HepG2 (cell line): ENCODE measurements around the gene BMP2K. TPM values are rescaled to one million over a fixed set of nuclear protein-coding genes. Genes with fewer than 3 reads are reported as not detected.

Source experiments
- AHDC1 ChIP-seq: sonication (generic); formaldehyde crosslinking; IDR thresholded peaks from 2 replicates; pipeline ENCODE4 v1.5.1; 2020; ENCODE audit warnings: mild to moderate bottlenecking, missing genetic modification reagents, borderline replicate concordance
- BRD4 ChIP-seq: sonication (generic); formaldehyde crosslinking; IDR thresholded peaks from 2 replicates; pipeline ENCODE4 v1.4.0; 2020; ENCODE audit warnings: missing genetic modification reagents
- CHCHD3 ChIP-seq: sonication (generic); formaldehyde crosslinking; IDR thresholded peaks from 2 replicates; pipeline ENCODE4 v1.8.0; 2022; ENCODE audit warnings: mild to moderate bottlenecking, missing genetic modification reagents, moderate library complexity
- NFE2 ChIP-seq: sonication (generic); formaldehyde crosslinking; IDR thresholded peaks from 2 replicates; pipeline ENCODE4 v1.4.0; 2020; ENCODE audit warnings: missing genetic modification reagents
- POLR2AphosphoS5 ChIP-seq: IDR thresholded peaks from 2 replicates; pipeline ENCODE4 v1.6.1; 2012; ENCODE audit warnings: low read depth, low read length
- PRPF4 ChIP-seq: fragments of 200-400 bp; formaldehyde crosslinking; IDR thresholded peaks from 2 replicates; pipeline ENCODE4 v1.6.1; 2016; ENCODE audit warnings: low read length, low read depth; ENCODE audit not compliant: poor library complexity, severe bottlenecking
- ZNF292 ChIP-seq: sonication (generic); formaldehyde crosslinking; IDR thresholded peaks from 2 replicates; pipeline ENCODE4 v1.8.1; 2022; ENCODE audit warnings: mild to moderate bottlenecking, low read depth, missing genetic modification reagents, borderline replicate concordance
- ZNF484 ChIP-seq: sonication (generic); formaldehyde crosslinking; IDR thresholded peaks from 2 replicates; pipeline ENCODE4 v1.5.1; 2020; ENCODE audit warnings: mild to moderate bottlenecking, low read depth, missing genetic modification reagents, borderline replicate concordance
- ZNF589 ChIP-seq: sonication (generic); formaldehyde crosslinking; conservative IDR thresholded peaks from 2 replicates; pipeline ENCODE4 v1.8.0; 2022; ENCODE audit warnings: mild to moderate bottlenecking, moderate library complexity, missing genetic modification reagents
- ZNF841 ChIP-seq: sonication (generic); formaldehyde crosslinking; IDR thresholded peaks from 2 replicates; pipeline ENCODE4 v1.8.1; 2023; ENCODE audit warnings: missing genetic modification reagents, borderline replicate concordance
- polyA plus RNA-seq, 8 experiments: library from polyadenylated mRNA; depleted of rRNA in 3 of 8; stranded (reverse) in 7 of 8; unstranded in 1 of 8; fragments of >200 nt; fragmentation: Illumina TruSeq in 4 of 8; extraction: Trizol in 4 of 8; gene quantifications; 2 replicates each; pipeline versions ENCODE4 v1.2.1 to v1.2.3, GENCODE V29; 2011 to 2016; ENCODE audit warnings: low read depth in 4 of 8, missing spikeins in 1 of 8, mixed read lengths in 1 of 8; ENCODE audit not compliant: insufficient read depth in 1 of 8
- total RNA-seq, 5 experiments: library from RNA; depleted of rRNA; stranded (reverse); fragments of >200 nt; fragmentation: Illumina TruSeq; extraction: Trizol; gene quantifications; 2 replicates each; pipeline ENCODE4 v1.2.3, GENCODE V29; 2016; ENCODE audit warnings: low read depth in 1 of 5
- TF ChIP-seq, protein P1 (sequence below), 2 experiments: sonication (generic) in 1 of 2; formaldehyde crosslinking in 1 of 2; IDR thresholded peaks; 2 replicates each; pipeline versions ENCODE4 v1.6.1 to v1.9.0; 2014 to 2022; ENCODE audit warnings: antibody characterized with exemption in 1 of 2, borderline replicate concordance in 1 of 2, inconsistent platforms in 1 of 2, low read depth in 1 of 2, missing genetic modification reagents in 1 of 2
- TF ChIP-seq, protein P2 (sequence below): sonication (generic); formaldehyde crosslinking; IDR thresholded peaks from 2 replicates; pipeline ENCODE4 v1.8.1; 2023; ENCODE audit warnings: missing genetic modification reagents, inconsistent platforms, borderline replicate concordance
- TF ChIP-seq, protein P3 (sequence below), 2 experiments: fragments of 450-650 bp in 1 of 2; sonication (generic) in 1 of 2; formaldehyde crosslinking; IDR thresholded peaks; 2 replicates each; pipeline versions ENCODE4 v1.5.0 to v1.8.0; 2020 to 2022; ENCODE audit warnings: mild to moderate bottlenecking in 1 of 2, missing genetic modification reagents in 1 of 2

The BMP2K gene
- total and polyA plus RNA-seq, 2 of the 13 experiments (the other 11 are each of a cell fraction or from before 2014, with no cell fraction given): 8.6 to 15.2 TPM

- TF ChIP-seq AHDC1 (CRISPR knock-in tag) (peak; percentile 32; the same call in 1 of the 2 replicates), ZNF484 (CRISPR knock-in tag) (no peak), ZNF292 (0 out of 2 replicates have a peak, but pooled peaks have one; percentile 49), ZNF841 (no peak), ZNF589 (no peak), NFE2 (CRISPR knock-in tag) (no peak), CHCHD3 (no peak), POLR2AphosphoS5 (peak; percentile 86), BRD4 (no peak), PRPF4 (no peak)
- TF ChIP-seq, protein P1, sequence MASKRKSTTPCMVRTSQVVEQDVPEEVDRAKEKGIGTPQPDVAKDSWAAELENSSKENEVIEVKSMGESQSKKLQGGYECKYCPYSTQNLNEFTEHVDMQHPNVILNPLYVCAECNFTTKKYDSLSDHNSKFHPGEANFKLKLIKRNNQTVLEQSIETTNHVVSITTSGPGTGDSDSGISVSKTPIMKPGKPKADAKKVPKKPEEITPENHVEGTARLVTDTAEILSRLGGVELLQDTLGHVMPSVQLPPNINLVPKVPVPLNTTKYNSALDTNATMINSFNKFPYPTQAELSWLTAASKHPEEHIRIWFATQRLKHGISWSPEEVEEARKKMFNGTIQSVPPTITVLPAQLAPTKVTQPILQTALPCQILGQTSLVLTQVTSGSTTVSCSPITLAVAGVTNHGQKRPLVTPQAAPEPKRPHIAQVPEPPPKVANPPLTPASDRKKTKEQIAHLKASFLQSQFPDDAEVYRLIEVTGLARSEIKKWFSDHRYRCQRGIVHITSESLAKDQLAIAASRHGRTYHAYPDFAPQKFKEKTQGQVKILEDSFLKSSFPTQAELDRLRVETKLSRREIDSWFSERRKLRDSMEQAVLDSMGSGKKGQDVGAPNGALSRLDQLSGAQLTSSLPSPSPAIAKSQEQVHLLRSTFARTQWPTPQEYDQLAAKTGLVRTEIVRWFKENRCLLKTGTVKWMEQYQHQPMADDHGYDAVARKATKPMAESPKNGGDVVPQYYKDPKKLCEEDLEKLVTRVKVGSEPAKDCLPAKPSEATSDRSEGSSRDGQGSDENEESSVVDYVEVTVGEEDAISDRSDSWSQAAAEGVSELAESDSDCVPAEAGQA (IDR thresholded peaks at IDR 0.05; ENCODE audit: low read depth): no peak
- TF ChIP-seq, protein P1 (CRISPR knock-in tag; IDR thresholded peaks at IDR 0.05; ENCODE audit: borderline replicate concordance): no peak
- TF ChIP-seq, protein P2, sequence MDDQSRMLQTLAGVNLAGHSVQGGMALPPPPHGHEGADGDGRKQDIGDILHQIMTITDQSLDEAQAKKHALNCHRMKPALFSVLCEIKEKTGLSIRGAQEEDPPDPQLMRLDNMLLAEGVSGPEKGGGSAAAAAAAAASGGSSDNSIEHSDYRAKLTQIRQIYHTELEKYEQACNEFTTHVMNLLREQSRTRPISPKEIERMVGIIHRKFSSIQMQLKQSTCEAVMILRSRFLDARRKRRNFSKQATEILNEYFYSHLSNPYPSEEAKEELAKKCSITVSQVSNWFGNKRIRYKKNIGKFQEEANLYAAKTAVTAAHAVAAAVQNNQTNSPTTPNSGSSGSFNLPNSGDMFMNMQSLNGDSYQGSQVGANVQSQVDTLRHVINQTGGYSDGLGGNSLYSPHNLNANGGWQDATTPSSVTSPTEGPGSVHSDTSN (CRISPR knock-in tag): no peak
- TF ChIP-seq, protein P3, sequence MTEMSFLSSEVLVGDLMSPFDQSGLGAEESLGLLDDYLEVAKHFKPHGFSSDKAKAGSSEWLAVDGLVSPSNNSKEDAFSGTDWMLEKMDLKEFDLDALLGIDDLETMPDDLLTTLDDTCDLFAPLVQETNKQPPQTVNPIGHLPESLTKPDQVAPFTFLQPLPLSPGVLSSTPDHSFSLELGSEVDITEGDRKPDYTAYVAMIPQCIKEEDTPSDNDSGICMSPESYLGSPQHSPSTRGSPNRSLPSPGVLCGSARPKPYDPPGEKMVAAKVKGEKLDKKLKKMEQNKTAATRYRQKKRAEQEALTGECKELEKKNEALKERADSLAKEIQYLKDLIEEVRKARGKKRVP (CRISPR knock-in tag; IDR thresholded peaks at IDR 0.05): 0 out of 4 replicates have a peak, but pooled peaks of 1 of the 2 experiments have one; percentile 49
Observed at GRCh38 chr4:78775303-78776078, 659 bp upstream of the BMP2K start (continued).
